Gastroesophageal sphincter (tissue), 3 donors: ENCODE data around the gene ZNHIT3.

ENCODE experiments used
- CTCF ChIP-seq, 4 experiments: fragments of 200-600 bp in 2 of 4; fragments of 450-650 bp in 2 of 4; sonication (generic) in 1 of 4; IDR thresholded peaks; one replicate each; pipeline ENCODE4 v1.5.1; 2017 to 2019; ENCODE audit warnings: antibody characterized with exemption in 4 of 4, mild to moderate bottlenecking in 2 of 4, moderate library complexity in 2 of 4
- EP300 ChIP-seq: sonication (generic); formaldehyde crosslinking; IDR thresholded peaks from one replicate; pipeline ENCODE4 v1.6.1; 2017; ENCODE audit warnings: antibody characterized with exemption, mild to moderate bottlenecking
- POLR2A ChIP-seq, 2 donors: fragments of 450-650 bp; IDR thresholded peaks; one replicate each; pipeline ENCODE4 v1.6.1; 2017; ENCODE audit warnings: antibody characterized with exemption in 2 of 2, mild to moderate bottlenecking in 2 of 2, moderate library complexity in 1 of 2
- POLR2AphosphoS5 ChIP-seq: sonication (generic); formaldehyde crosslinking; IDR thresholded peaks from one replicate; pipeline ENCODE4 v1.6.1; 2017; ENCODE audit warnings: antibody characterized with exemption

DNA sequence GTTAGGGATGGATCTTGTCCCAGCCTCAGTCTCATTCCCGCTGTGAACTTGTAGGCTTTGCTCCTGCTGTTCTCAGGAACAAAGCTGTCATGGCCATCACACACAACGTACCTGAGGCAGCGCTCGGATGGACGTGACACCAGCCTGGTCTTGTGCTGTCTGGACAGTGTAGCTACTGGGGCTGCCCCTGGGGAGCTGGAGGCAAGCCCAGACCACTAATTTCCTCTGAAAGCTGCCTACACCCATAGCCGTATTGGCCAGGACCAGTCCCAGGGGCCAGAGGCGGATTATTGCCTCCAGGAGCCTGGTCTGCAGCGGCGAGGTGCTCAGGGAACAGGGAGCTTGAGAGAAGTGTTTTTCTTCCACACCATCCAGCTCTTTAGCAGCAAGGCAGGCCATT lies 11.7 kb downstream of the ZNHIT3 start:
- no peak for TF ChIP-seq EP300
- no peak for TF ChIP-seq CTCF (IDR thresholded peaks at IDR 0.05)
- TF ChIP-seq POLR2AphosphoS5, result no peak
- no peak for TF ChIP-seq POLR2A (IDR thresholded peaks at IDR 0.05)
